Activated CD4-positive, CD25-positive, alpha-beta regulatory T cell treated with anti-CD3 and anti-CD28 coated beads, Interleukin-2, amount 50 U/mL, for 72 hours (primary cell): ENCODE measurements around the gene RPS27L.

Source experiments
- DNase-seq: peaks from one replicate; pipeline ENCODE4 v3.0.0; 2021

RPS27L gene

GRCh38 chr15:63187589-63188226 is 30.4 kb upstream of the RPS27L start:
- no peak for DNase-seq

- no peak for DNase-seq
Measured at GRCh38 chr15:63186065-63186464, 28.8 kb upstream of the RPS27L start.

- DNase-seq, result no peak
Measured at GRCh38 chr15:63185206-63185605, 27.9 kb upstream of the RPS27L start.

- no peak for DNase-seq
Measured at GRCh38 chr15:63181648-63182047, 24.4 kb upstream of the RPS27L start.

GRCh38 chr15:63180746-63181145 is 23.5 kb upstream of the RPS27L start:
- DNase-seq, result no peak

GRCh38 chr15:63178034-63178433 is 20.8 kb upstream of the RPS27L start:
- DNase-seq, result no peak

- DNase-seq, result no peak
Measured at GRCh38 chr15:63176302-63176701, 19.0 kb upstream of the RPS27L start.

GRCh38 chr15:63172851-63173451 is 15.7 kb upstream of the RPS27L start:
- no peak for DNase-seq

GRCh38 chr15:63172376-63172775 is 15.1 kb upstream of the RPS27L start:
- DNase-seq, result no peak

GRCh38 chr15:63169788-63170187 is 12.5 kb upstream of the RPS27L start:
- DNase-seq, result no peak

GRCh38 chr15:63166219-63166618 is 8.9 kb upstream of the RPS27L start:
- no peak for DNase-seq

- no peak for DNase-seq
Measured at GRCh38 chr15:63165166-63165859, 8.0 kb upstream of the RPS27L start.

- no peak for DNase-seq
Measured at GRCh38 chr15:63163217-63163616, 5.9 kb upstream of the RPS27L start.

GRCh38 chr15:63160638-63161037 is 3.4 kb upstream of the RPS27L start:
- no peak for DNase-seq

GRCh38 chr15:63157891-63158431 is 684 bp upstream of the RPS27L start:
- DNase-seq, result peak; percentile 44

GRCh38 chr15:63156755-63157117 is 541 bp downstream of the RPS27L start:
- DNase-seq, result peak; percentile 38

GRCh38 chr15:63156086-63156710 is 1.1 kb downstream of the RPS27L start:
- DNase-seq, result no peak

- DNase-seq, result no peak
Measured at GRCh38 chr15:63155486-63155885, 1.8 kb downstream of the RPS27L start.

GRCh38 chr15:63151665-63152064 is 5.6 kb downstream of the RPS27L start:
- no peak for DNase-seq

GRCh38 chr15:63146684-63147083 is 10.6 kb downstream of the RPS27L start:
- no peak for DNase-seq

GRCh38 chr15:63145426-63145825 is 11.9 kb downstream of the RPS27L start:
- DNase-seq, result no peak

GRCh38 chr15:63140936-63141335 is 16.3 kb downstream of the RPS27L start:
- no peak for DNase-seq

- no peak for DNase-seq
Measured at GRCh38 chr15:63136742-63137141, 20.5 kb downstream of the RPS27L start.

GRCh38 chr15:63135804-63136203 is 21.5 kb downstream of the RPS27L start:
- no peak for DNase-seq
